DND-41 (cell line): ENCODE results near the gene LGALS3BP.

Experiments used
- EZH2 ChIP-seq: IDR thresholded peaks from 3 replicates; pipeline ENCODE4 v1.6.1; 2012; ENCODE audit warnings: borderline replicate concordance, low read depth, mild to moderate bottlenecking, moderate library complexity, low read length, inconsistent platforms; ENCODE audit not compliant: severe bottlenecking
- TF ChIP-seq, protein P1 (sequence below): IDR thresholded peaks from 2 replicates; pipeline ENCODE4 v1.5.1; 2012; ENCODE audit warnings: borderline replicate concordance, low read length, moderate library complexity, mild to moderate bottlenecking; ENCODE audit not compliant: poor library complexity, severe bottlenecking; ENCODE audit errors: extremely low read depth

DNA sequence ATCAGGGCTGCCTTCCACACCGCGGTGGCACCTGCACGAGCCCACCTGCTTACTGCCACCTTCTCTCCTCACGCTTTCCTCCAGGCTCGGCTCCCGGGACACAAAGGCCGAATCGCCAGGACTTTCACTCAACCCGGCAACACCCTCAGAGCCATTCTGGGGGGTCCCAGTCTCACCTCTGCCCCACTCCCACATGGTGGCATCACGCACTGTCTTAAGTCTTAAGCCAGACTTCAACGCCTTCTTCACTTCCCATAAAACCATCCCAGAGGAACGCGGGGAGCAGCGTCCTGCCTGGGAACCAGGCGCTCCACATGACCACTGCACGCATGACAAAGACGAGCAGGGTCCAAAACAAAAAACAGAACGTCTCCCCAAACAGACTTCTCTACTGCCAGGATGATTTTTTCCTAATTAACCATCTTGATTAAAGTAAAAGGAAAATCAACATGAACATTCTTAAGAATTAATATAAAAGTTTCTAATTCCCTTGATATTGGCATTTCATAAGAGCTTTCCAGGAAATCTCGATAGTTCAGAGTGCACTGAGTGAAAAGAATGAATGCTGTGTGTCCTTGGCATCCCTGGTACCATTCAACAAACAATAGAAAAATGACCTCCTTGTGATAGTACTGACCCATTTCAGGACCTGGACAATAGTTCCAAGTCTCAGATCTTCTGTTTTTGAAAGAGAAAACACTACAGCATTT is 27.2 kb upstream of the LGALS3BP start:
- no peak for TF ChIP-seq EZH2
- TF ChIP-seq, protein P1, sequence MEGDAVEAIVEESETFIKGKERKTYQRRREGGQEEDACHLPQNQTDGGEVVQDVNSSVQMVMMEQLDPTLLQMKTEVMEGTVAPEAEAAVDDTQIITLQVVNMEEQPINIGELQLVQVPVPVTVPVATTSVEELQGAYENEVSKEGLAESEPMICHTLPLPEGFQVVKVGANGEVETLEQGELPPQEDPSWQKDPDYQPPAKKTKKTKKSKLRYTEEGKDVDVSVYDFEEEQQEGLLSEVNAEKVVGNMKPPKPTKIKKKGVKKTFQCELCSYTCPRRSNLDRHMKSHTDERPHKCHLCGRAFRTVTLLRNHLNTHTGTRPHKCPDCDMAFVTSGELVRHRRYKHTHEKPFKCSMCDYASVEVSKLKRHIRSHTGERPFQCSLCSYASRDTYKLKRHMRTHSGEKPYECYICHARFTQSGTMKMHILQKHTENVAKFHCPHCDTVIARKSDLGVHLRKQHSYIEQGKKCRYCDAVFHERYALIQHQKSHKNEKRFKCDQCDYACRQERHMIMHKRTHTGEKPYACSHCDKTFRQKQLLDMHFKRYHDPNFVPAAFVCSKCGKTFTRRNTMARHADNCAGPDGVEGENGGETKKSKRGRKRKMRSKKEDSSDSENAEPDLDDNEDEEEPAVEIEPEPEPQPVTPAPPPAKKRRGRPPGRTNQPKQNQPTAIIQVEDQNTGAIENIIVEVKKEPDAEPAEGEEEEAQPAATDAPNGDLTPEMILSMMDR: no peak
